ENCODE results near the gene CBX5. TPM values are rescaled to one million over a fixed set of nuclear protein-coding genes. Genes with fewer than 3 reads are reported as not detected.
"Not testable (repeated sequence)": the region's sequence is repeated elsewhere in the genome, so short reads cannot be mapped to it uniquely, and the experiment has no call there.

The CBX5 gene
- total and polyA plus RNA-seq, 2 donors: 8.9 to 83.2 TPM

DNA sequence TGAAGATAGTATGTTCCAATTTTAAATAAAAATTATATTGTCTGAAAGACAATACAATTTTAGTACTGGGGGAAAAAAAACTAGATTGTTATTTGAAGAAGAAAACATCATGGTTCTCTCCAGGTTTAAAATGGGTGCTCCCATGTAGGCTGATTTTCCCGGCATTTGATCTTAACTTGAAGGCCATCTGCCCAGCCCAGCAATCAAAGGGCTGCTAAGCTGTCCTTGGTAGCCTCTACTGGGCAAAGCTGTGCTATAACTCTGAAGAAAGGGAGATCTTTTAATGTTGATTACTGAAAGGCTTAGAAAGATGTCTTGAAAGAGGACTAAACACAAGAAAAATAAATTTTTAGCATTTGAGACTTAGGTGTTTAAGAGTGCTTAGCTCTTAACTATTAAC, 41.4 kb downstream of the CBX5 start:
- peaks cover 2% of the 10 kb centered on the region for H3K36me3 ChIP-seq (ENCODE audit: insufficient read depth)
- DNase-seq (ENCODE audit: extremely low spot score): no peak
- 93% methylated on average over 1 of the region's 1 CpG for WGBS
- H3K27ac ChIP-seq (ENCODE audit: low read depth): no peak overlapping the region
- no peak overlapping the region for H3K4me3 ChIP-seq (ENCODE audit: low read depth, low read length)
- no peaks in the 10 kb centered on the region for H3K4me1 ChIP-seq (ENCODE audit: insufficient read depth)

DNA sequence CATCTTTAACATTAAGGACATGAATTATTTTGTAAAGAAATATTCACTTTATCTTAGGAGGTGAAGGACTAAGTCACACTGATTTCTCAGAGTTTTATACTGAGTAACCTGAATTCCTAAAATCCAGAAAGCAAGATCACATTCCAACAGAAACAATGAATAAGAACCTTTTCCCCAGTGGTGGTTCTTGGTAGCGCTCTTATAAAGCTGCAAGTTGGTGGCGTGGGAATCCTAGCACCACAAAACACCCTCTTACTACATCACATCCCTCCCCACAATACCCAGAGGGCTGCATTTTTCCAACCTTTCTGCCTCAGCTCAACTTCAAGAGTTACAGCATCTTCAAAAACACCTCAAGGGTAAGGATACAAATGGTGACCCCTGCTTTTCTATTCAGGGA, 47.1 kb downstream of the CBX5 start:
- Histone ChIP-seq H3K36me3 (ENCODE audit: insufficient read depth) (no peaks in the 10 kb centered on the region), H3K27ac (ENCODE audit: low read depth) (no peak overlapping the region), H3K4me3 (ENCODE audit: low read depth, low read length) (no peak overlapping the region), H3K4me1 (ENCODE audit: insufficient read depth) (no peaks in the 10 kb centered on the region)
- DNase-seq (ENCODE audit: extremely low spot score): no peak
- WGBS: 98% methylated on average over 2 of the region's 2 CpGs

DNA sequence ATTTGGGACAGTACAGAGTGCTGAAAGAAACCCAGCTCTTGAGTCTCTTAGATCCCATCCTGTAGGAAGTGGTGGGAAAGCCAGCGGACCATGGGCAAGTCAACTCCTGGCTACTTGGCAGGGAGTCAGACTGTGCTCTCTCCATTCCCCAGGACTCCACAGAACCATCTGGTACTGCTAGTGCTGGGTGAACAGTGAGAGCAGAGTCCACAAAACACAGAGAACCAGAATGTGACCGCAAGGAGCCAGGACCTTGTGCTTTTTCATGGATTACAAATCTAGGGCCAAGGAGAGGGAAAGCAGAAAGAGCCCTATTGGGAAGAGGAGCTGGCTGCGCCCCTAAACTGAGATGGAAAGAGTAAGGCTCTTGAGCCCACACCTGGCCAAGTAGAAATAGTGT, 48.7 kb downstream of the CBX5 start:
- not testable (repeated sequence) for H3K27ac ChIP-seq (ENCODE audit: low read depth); H3K4me1 ChIP-seq (ENCODE audit: insufficient read depth); H3K36me3 ChIP-seq (ENCODE audit: insufficient read depth); H3K4me3 ChIP-seq (ENCODE audit: low read depth, low read length); DNase-seq (ENCODE audit: extremely low spot score)
- 96% methylated on average over 3 of the region's 3 CpGs for WGBS

DNA sequence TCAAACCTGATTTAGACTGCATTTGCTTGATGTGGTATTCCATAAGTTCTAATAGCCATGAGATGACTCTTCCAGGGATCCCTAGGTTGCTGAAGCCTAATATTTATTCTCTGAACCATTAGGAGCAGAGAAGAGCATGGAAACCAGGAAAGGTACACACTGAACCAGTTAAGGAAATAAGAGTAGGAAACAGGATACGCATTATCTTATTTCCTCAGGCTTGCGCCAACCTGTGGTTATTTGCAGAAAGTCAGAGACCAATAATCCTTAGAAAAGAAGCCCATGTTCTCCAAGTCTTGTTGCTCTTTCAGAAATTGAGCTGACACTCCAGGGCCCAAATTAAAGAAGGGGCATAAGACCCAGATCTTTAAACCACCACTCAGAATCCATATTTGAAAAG, 49.4 kb downstream of the CBX5 start:
- Histone ChIP-seq H3K36me3 (ENCODE audit: insufficient read depth) (no peaks in the 10 kb centered on the region), H3K4me1 (ENCODE audit: insufficient read depth) (no peaks in the 10 kb centered on the region), H3K27ac (ENCODE audit: low read depth) (no peak overlapping the region), H3K4me3 (ENCODE audit: low read depth, low read length) (no peak overlapping the region)
- WGBS: 90% methylated on average over 2 of the region's 2 CpGs
- no peak for DNase-seq (ENCODE audit: extremely low spot score)

DNA sequence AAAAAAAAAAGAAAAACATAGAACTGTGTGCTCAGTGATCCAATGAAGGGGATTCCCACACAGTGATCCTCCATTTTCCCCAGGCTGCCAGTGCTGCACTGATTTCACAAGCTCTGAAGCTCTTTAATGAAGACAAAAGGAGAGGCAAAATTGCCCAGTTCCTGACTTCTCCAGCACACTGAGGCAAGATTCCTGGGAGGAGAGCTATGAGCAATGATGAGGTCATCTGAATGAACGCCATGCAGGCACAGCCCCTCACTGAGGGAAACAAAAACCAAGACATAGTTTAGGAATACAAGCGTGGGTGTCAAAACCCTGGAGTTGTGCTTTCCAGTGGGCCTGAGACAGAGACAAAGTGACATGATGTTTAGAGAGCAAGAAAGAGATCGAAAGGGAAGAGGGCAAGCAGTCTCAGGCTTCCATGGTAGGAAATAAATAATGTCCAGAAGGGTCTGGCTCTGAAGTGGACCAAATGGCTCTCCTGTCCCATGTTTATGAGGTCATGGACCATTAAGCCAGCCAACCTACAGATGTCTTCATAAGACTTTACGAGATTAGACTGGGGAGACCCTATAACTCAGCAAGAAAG, 50.2 kb downstream of the CBX5 start:
- Histone ChIP-seq H3K4me3 (ENCODE audit: low read depth, low read length) (no peak overlapping the region), H3K4me1 (ENCODE audit: insufficient read depth) (no peaks in the 10 kb centered on the region), H3K27ac (ENCODE audit: low read depth) (peak overlapping the region; percentile 53), H3K36me3 (ENCODE audit: insufficient read depth) (no peaks in the 10 kb centered on the region)
- 58% methylated on average over 4 of the region's 4 CpGs for WGBS
- no peak for DNase-seq (ENCODE audit: extremely low spot score)

DNA sequence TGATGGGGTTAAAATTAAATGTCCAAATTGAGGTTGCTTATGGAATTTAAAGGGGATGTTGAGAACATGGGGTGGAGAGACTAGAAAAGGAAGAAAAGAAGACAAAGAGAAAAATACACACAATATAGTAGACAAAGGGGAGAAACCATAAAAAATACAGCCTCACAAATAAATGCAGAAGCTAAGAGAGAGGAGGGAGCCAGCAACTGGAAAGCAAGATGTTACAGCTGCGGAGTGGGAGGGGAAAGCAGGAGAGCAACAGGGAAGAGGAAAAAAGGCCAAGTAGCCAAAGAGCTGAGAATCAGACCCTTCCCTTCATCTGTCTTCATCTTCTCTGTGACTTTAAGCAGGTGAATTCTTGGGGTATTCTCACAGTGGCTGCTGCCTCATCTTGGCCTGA, 51.5 kb downstream of the CBX5 start:
- no peaks in the 10 kb centered on the region for H3K4me1 ChIP-seq (ENCODE audit: insufficient read depth)
- DNase-seq (ENCODE audit: extremely low spot score): no peak
- H3K27ac ChIP-seq (ENCODE audit: low read depth): no peak overlapping the region
- H3K36me3 ChIP-seq (ENCODE audit: insufficient read depth): no peaks in the 10 kb centered on the region
- 74% methylated on average over 1 of the region's 1 CpG for WGBS
- no peak overlapping the region for H3K4me3 ChIP-seq (ENCODE audit: low read depth, low read length)

DNA sequence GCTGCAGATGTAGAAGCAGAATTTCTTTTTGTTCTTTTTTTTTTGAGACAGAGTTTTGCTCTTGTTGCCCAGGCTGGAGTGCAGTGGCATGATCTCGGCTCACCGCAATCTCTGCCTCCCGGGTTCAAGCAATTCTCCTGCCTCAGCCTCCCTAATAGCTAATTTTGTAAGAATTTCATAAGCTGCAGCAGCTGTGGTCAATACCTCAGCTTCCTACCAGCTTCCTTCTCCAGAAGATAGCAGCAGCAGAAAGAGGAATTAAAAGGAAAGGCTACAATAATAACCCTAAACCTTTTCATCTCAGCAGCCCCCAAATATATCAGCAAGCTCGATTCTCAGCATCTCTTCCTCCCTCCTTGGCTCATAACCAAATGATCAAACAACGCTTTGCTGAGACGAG, 52.0 kb downstream of the CBX5 start:
- not testable (repeated sequence) for H3K36me3 ChIP-seq (ENCODE audit: insufficient read depth); H3K4me1 ChIP-seq (ENCODE audit: insufficient read depth); H3K4me3 ChIP-seq (ENCODE audit: low read depth, low read length); DNase-seq (ENCODE audit: extremely low spot score); H3K27ac ChIP-seq (ENCODE audit: low read depth)
- WGBS: 52% methylated on average over 6 of the region's 6 CpGs

DNA sequence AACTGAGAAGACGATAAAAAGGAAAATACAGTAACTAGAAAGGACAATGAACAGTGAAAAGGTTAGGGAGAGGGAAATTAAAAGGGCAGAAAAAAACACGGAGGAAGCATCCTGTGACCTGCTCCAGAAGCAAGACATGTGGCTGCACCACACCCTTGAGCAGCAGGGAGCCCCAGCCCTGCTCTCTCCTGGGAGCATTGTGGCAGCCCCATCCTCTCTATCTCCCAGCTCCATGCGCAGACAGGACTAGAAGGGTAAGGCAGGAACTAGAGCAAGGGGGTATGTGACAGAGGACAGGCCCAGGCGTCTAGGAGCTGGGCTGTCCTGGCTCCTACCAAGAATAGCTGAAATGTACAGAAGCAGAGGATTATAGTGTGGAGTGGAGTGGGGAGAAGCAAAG, 52.5 kb downstream of the CBX5 start:
- WGBS: 66% methylated on average over 4 of the region's 4 CpGs
- no peaks in the 10 kb centered on the region for H3K4me1 ChIP-seq (ENCODE audit: insufficient read depth)
- H3K36me3 ChIP-seq (ENCODE audit: insufficient read depth): no peaks in the 10 kb centered on the region
- no peak overlapping the region for H3K27ac ChIP-seq (ENCODE audit: low read depth)
- H3K4me3 ChIP-seq (ENCODE audit: low read depth, low read length): no peak overlapping the region
- DNase-seq (ENCODE audit: extremely low spot score): no peak

DNA sequence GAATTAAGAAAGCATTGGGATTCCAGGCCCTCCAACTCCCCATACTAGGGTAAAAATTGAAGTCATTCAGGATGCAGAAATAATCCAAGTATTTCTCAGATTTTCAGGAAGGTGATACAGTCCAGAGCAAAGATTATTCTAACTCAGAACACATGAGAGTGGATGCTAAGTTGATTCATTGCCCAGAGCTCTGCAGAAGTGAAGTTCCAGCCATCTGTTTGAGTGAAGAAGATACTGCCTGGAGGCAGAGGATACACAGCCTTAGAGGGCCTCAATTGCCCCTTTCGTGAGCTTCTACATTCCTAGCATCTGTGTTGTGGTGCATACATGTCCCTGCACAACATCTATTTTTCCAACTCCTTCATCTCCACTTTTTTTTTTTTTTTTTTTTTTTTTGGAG, 54.3 kb downstream of the CBX5 start:
- H3K36me3 ChIP-seq (ENCODE audit: insufficient read depth): no peaks in the 10 kb centered on the region
- 84% methylated on average over 1 of the region's 1 CpG for WGBS
- H3K4me3 ChIP-seq (ENCODE audit: low read depth, low read length): no peak overlapping the region
- no peak overlapping the region for H3K27ac ChIP-seq (ENCODE audit: low read depth)
- H3K4me1 ChIP-seq (ENCODE audit: insufficient read depth): no peaks in the 10 kb centered on the region
- no peak for DNase-seq (ENCODE audit: extremely low spot score)

DNA sequence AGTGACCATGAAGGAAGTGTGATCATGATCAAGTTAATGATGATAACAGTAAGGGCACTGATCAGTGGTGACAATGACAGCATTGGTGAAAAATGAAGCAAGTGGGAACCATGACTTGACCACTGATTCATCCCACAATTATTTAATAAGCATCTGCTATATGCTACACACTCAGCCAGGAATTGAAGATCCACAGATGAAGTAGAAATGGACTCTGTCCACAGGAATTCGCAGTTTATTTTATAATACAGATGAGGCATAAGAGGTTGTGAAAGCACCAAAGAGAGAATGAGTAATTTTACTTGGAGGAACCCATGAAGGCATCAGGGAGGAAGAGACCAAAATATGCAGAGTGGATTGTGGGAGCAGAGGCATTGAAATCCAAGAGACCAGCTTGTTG, 57.3 kb downstream of the CBX5 start:
- no peaks in the 10 kb centered on the region for H3K4me1 ChIP-seq (ENCODE audit: insufficient read depth)
- no peak for DNase-seq (ENCODE audit: extremely low spot score)
- no peak overlapping the region for H3K4me3 ChIP-seq (ENCODE audit: low read depth, low read length)
- no peak overlapping the region for H3K27ac ChIP-seq (ENCODE audit: low read depth)
- H3K36me3 ChIP-seq (ENCODE audit: insufficient read depth): no peaks in the 10 kb centered on the region
- WGBS: 64% methylated on average over 1 of the region's 1 CpG

DNA sequence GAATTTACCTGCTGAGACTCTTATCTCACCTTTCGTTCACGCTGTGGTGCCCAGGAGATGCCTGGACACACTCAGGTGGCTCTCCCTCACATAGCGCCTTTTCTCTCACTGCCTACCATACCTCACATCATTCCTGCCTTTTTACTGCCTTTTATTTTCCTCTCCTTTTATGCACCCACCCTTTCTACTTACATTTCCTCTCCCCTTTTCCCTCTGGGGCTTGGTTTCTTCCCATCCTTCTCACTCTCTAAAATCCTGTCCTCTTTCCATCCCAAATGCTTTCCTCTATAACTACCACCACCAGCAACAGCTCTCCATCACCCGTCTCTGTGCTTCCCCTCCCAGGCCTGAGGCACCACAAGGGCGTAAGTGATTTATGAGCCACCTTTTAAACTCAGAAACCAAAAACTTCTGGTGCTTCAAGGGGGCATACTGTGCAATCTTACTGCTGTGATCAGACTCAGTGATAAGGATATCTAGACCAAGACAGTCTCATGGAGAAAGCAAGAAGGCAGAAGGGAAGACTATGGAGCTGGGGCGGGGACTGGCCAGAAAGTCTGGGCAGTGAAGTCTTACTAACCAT, 58.4 kb downstream of the CBX5 start:
- H3K4me1 ChIP-seq (ENCODE audit: insufficient read depth): no peaks in the 10 kb centered on the region
- DNase-seq (ENCODE audit: extremely low spot score): no peak

DNA sequence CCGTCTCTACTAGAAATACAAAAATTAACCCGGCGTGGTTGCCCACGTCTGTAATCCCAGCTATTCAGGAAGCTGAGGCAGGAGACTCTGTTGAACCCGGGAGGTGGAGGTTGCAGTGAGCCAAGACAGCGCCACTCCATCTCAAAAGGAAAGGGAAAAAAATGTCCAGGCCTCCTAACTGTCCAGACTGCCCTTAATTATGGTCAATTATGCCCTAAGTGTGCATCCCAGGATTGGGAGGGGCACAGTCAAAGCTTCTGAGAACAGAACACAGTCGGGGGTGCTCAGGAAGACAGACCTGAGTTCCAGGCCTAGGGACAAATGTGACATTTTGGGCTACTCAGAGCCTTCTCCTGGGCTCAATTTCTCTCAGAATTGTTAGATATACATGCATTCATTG, 59.4 kb downstream of the CBX5 start:
- no peak for DNase-seq (ENCODE audit: extremely low spot score)
- H3K27ac ChIP-seq (ENCODE audit: low read depth): no peak overlapping the region

More for the DNA sequence above, 58.4 kb downstream of the CBX5 start:
- Histone ChIP-seq H3K27ac (ENCODE audit: low read depth) (no peak overlapping the region), H3K36me3 (ENCODE audit: insufficient read depth) (no peaks in the 10 kb centered on the region), H3K4me3 (ENCODE audit: low read depth, low read length) (no peak overlapping the region)
- WGBS: 86% methylated on average over 6 of the region's 6 CpGs

DNA sequence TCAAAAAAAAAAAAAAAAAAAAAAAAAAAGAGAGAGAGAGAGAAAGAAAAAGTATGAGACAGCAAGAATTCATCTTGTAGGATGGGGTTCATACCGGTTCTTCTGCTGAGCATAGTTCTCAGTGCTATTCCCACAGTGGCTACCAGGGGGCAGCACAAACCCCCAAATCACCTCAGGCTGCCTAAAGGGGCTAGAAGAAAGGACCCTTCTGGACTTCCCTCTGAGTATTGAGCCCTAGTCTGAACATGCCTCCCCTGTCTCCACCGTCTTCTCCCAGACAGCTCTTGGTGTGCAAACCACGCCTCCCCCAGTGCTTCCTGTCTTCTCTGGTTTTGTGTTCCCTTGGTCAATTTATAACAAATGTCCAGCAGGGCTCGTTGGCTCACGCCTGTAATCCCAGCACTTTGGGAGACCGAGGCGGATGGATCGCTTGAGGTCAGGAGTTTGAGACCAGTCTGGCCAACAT, 59.8 kb downstream of the CBX5 start:
- 27% methylated on average over 8 of the region's 8 CpGs for WGBS
- no peaks in the 10 kb centered on the region for H3K4me1 ChIP-seq (ENCODE audit: insufficient read depth)
- DNase-seq (ENCODE audit: extremely low spot score): peak; percentile 59
- no peaks in the 10 kb centered on the region for H3K36me3 ChIP-seq (ENCODE audit: insufficient read depth)
- H3K27ac ChIP-seq (ENCODE audit: low read depth): no peak overlapping the region
- no peak overlapping the region for H3K4me3 ChIP-seq (ENCODE audit: low read depth, low read length)

More for the DNA sequence above, 59.4 kb downstream of the CBX5 start:
- WGBS: 77% methylated on average over 7 of the region's 7 CpGs
- no peaks in the 10 kb centered on the region for H3K4me1 ChIP-seq (ENCODE audit: insufficient read depth)
- no peak overlapping the region for H3K4me3 ChIP-seq (ENCODE audit: low read depth, low read length)
- H3K36me3 ChIP-seq (ENCODE audit: insufficient read depth): no peaks in the 10 kb centered on the region

DNA sequence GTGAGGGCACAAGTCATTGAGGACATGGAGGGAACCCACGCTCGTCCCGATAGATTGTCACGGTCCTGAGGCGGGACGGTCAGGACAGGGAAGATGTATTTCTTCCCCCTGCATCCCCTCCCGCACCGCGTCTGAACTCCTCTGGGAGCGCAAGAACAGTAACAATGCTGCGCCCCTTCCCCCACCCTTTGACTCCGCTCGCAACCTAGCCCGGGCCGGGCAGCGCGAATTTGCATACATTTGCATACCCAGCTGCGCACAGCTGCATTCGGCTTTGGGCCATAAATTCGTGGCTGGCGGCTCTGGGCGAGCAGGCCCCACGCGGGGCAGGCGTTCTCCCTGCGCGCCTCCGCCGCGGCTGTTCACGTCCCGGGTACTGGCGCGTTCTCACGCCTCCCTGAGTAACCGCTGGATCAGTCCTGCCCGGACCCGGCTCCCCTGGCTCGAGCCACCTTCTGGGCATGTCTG, 62.1 kb downstream of the CBX5 start:
- H3K4me3 ChIP-seq (ENCODE audit: low read depth, low read length): no peak overlapping the region
- H3K4me1 ChIP-seq (ENCODE audit: insufficient read depth): no peaks in the 10 kb centered on the region
- WGBS: 6% methylated on average over 39 of the region's 39 CpGs
- H3K27ac ChIP-seq (ENCODE audit: low read depth): no peak overlapping the region
- no peak for DNase-seq (ENCODE audit: extremely low spot score)
- no peaks in the 10 kb centered on the region for H3K36me3 ChIP-seq (ENCODE audit: insufficient read depth)

Data from urinary bladder (tissue), 4 donors.